Measurements from ENCODE around the gene ARRB1.
"Not testable (repeated sequence)": the region's sequence is repeated elsewhere in the genome, so short reads cannot be mapped to it uniquely, and the experiment has no call there.

The ARRB1 gene

DNA sequence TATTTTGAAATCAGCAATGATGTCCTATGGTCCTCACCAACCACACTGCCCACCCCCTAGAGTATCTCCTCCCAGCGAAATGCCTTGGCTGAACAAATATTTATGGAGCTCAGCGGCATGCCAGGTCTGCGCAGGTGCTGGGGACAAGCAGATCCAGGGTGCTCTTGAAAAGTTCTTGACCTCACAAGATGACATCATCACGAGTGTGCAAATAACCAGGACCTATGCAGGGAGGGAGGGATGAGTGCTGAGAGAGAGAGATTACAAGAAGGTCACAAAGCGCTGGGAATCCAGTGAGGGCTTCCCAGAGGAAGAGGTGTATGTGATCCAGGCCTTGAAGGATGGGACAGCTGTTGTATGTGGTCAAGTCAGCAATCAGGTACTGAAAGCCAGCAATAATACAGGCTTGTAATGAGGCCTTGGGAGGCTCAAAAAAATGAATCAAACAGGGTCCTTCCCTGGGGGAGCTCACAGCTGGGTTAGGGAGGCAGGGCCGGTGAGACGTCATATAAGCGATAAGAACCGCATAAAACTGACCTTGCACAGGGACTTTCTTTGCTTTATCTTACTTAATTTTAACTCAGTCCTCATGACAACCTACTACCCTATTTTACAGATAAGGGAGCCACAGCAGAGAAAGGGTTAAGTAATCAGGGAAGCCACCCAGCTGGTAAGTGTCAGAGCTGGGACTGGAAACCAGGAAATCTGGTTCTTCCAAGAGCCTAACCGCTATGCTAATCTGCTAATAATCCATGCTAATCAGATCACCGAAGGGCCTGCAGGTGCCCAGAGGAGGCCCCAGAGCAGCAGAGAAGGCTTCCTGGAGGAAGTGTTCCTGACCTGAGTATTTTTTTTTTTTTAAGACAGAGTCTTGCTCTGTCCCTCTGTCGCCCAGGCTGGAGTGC, 8.2 kb downstream of the ARRB1 start:
- DNase-seq: no peak

DNA sequence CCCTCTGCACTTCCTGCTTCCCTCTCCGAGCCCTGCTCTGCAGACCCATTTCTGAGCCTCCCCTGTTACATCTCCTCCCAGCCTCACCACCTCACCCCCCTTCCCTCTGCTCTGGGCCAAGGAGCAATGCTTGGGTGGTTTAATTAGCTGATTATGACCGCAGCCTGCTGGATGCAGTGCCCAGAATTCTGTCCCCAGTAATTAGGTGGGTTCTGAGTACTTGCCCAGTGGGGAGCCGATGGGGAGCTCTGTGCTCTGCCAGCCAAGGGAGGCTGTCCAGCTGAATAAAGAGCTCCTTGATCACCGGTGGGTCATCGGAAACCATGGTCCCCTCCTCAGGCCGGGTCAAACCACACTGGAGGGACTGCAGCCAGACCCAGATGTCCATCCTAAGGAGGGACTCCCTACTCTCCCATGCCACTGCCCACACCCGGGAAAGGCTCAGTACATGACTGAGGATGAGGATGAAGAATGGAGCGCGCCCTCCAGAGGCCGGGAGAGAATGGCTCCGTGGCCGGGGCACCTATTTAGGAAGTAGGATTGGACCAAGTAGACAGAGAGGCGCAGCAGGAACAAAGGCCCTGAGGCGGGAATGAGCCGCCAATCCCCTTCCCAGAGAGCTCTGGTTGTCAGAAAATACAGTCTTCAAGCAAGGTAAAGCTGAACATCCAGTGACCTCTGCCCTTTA, 9.1 kb downstream of the ARRB1 start:
- DNase-seq: no peak

DNA sequence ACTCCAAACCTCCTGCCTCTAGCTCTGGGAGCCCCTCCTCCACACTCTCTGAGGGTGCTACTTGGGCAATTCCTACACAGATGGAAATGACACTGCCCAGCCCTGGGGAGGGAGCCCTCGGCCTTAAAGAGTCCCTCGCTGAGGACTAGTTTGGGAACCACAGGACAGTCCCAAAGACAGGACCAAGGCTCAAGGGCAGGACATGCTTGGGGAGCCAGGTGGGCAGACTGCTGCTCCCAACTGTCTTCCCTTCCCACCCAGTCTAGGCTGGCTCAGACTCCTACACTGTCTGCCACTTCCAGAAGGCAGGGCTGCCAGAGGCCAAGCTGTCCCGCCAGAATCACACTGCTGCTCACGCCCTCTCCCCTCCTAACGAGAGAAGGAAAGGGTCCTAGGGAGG, 9.8 kb downstream of the ARRB1 start:
- no peak for DNase-seq

DNA sequence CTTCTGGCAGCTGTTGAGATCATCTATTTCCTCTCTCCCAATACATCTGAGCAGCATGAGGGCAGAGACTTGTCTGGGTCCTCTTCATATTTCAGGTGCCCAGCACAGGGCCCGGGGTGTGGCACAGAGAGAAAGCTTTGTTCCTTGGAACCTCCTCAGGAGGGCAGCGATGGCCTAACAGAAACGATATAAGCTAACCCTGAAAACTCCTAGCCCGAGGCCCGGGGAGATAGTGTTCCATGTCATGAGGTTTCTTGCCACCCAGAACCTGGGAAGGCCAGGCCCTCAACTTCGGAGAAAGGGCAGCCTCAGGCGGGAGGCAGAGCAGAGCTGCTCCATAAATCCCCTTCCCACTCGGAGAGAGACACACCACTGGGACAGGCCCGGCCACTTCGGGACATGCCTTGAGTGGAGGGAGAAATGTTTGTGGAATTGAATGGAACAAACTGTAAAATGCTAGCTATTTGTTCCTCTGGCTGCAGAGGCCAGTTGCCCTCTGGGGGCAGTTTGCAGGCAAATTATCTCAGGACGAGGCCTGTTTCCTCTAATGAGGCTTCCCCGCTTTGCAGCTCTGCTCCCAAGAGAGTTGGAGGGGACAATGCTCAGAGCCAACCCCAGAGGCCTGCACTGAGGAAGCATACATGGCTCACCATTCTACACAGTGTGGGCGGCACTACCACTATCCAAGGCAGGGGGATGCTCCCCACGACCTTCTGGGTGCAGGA, 11.6 kb downstream of the ARRB1 start:
- no peak for DNase-seq

DNA sequence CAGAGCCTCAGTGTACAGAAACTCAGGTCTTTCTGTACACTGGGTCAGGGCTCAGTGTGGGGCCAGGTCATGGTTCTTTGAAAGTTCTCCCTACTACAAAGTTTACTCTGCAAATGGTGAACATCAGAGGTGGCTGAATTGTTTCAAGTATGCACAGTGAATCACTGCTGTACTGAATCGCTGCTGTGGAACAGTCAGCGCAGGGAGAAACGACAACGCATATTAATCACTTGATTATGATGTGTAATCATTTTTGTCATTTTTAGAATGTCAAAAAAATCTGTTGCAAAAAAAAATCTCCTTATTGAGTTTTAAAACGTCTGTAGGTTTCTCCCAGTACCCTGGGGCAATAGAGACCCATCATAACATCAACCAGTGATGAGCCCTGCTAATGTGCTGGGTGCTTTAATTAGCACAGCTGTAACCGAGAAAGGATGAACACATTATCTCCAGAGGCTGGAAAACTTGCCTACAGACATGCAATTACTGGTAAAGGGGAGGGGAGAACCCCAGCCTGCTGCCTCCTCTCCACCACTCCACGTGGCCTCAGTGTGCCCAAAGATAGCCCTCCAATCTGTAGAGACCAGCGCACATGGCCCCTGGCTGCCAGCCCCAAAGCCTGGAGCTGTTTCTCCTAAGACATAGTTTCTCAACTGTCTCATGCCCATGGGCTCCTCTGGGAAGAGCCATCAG, 12.8 kb downstream of the ARRB1 start:
- no peak for DNase-seq

DNA sequence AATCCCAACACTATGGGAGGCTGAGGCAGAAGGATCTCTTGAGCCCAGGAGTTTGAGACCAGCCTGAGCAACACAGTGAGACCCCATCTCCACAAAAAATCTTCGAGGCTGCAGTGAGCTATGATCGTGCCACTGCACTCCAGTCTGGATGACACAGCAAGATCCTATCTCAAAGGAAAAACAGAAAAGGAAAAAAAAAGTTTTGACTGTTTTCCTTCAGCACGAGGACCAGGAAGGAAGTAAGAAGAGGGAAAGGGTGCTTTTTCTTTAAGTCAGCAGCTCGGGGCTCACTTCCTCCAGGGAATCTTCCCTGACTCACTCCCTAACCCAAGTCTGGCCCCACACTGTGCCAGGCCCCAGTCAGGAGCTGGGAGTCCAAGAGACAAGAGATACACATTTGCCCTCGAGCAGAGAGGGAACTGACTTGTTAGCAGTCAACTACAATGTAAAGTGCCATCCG, 14.2 kb downstream of the ARRB1 start:
- no peak for DNase-seq

DNA sequence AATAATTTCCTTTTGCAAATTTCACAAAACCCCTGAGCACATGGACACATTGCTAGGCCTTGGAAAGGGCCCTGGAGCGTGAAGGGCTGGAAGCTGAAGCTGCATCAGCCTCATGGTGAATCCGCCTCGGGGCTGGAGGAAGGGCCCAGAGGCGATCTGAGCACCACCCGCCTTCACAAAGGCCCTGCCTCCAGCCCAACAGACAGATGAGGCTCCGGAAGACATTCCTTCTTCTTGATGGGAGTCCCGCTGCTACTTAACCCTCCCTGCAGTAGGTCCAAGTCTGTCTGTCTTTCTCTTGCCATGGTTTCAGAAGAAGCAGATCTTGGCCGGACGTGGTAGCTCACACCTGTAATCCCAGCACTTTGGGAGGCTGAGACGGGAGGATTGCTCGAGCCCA, 16.5 kb downstream of the ARRB1 start:
- no peak for DNase-seq

DNA sequence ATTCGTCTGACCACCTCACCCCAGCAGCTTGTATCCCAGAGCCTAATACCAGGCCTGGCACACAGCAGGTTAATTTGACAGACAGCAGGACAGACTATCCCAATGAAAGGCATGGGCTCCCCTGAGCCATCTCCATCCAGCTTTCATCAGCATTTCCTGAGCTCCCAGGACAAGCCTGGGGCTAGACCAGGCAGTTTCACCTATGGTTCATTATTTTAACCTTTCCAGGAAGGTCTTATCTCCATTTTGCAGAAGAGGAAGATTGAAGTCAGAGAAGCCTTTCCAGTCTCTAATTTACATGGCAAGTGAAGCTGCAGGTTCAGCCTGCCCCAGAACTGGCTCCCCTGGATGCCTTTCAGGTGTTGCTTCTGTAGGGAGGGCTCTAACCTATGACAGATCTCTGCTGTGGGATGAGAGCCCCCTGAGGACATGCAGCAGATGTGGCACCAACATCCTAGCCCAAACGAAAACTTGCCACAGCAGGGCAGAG, 17.0 kb downstream of the ARRB1 start:
- no peak for DNase-seq

DNA sequence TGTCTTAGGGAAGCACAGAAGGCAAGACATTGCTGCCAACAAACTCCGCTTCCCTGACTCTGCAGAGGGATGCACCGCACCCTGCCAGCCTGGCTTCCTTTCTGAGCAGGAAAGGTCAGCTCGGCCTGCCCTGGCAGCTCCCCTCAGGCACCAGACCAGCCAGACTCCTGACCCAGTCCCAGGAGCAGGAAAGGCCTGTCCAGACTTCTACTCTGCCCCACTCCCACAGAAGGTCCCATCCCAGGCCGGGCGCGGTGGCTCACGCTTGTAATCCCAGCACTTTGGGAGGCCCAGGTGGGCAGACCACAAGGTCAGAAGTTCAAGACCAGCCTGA, 17.7 kb downstream of the ARRB1 start:
- DNase-seq: no peak

DNA sequence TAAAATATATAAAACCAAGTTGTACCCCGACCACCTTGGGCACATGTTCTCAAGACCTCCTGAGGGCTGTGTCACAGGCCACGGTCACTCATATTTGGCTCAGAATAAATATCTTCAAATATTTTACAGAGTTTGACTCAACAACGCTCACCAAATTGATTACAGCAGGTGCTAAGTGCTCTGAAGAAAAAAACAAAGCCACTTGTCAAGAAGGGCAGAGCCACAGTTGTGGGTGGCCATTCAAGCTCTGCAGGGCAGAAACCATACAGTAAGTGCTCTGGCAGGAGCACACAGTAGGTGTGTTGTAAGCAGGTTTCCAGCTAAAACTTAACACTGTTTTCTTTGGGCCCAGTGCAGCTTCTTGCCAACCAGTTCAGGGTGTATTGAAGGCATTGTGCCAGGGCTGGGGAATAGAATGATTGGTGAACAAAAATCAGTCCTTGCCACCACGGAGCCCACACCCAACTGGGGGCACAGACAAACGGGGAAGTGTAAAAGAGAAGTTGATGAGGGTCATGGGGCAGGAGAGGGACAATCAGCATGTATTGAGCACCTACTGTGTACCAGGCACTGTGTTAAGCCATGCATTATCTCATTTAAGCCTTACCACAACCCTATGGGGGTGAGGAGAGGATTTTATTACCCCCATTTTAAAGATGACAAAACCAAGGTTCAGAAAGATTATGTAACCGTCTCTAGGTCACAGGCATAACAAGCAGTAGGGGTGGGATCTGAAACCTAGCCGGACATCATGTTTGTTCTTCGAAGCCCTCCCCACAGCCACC, 18.2 kb downstream of the ARRB1 start:
- no peak for DNase-seq

DNA sequence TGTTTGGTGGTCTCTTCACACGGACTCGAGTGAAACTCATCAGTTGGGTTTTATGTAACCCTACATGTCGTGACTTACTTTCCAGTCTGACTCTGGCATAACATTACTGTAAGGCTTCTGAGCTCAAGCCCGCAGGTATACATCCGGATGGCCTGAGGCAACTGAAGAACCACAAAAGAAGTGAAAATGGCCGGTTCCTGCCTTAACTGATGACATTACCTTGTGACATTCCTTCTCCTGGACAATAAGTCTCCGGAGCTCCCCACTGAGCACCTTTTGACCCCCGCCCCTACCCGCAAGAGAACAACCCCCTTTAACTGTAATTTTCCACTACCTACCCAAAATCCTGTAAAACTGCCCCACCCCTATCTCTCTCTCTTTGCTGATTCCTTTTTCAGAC, 19.7 kb downstream of the ARRB1 start:
- DNase-seq: not testable (repeated sequence)

DNA sequence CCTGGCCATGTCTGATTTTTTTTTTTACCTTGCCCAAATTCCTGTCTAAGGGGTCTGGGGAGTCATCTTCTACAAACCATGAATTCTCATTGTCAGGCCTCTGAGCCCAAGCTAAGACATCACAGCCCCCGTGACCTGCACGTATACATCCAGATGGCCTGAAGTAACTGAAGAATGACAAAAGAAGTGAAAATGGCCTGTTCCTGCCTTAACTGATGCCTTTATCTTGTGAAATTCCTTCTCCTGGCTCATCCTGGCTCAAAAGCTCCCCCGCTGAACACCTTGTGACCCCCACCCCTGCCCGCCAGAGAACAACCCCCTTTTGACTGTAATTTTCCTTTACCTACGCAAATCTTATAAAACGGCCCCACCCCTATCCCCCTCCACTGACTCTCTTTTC, 20.2 kb downstream of the ARRB1 start:
- DNase-seq: not testable (repeated sequence)

DNA sequence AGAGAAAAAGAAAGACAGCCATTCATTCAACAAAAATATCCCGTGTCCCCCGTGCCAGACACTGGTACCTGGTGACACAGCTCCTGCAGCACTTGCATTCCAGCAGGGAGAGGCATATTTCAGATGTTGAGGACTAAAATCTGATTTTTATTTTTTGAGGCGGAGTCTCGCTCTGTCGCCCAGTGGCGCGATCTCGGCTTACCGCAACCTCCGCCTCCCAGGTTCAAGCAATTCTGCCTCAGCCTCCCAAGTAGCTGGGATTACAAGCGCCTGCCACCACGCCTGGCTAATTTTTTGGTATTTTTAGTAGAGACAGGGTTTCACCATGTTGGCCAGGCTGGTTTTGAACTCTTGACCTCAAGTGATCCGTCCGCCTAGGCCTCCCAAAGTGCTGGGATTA, 20.6 kb downstream of the ARRB1 start:
- not testable (repeated sequence) for DNase-seq

DNA sequence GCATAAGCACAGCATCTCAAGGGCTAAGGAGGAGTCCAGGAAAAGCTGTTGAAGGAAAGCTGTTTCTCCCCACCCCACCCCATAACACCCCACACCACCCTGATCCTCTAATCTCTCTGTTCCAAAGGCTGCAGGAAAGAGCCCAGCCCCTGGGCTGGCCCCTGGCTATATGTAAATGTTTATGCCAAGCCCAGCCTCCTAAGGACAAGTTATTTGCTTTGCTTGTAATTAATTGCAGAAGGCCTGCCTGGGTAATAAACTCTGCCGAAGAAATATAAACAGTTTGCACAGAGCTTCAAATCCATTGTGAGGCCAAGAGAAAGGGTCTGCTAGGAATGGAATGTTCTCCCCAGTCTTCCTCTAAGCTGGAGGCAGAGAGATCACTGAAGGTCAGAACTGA, 21.2 kb downstream of the ARRB1 start:
- DNase-seq: no peak

DNA sequence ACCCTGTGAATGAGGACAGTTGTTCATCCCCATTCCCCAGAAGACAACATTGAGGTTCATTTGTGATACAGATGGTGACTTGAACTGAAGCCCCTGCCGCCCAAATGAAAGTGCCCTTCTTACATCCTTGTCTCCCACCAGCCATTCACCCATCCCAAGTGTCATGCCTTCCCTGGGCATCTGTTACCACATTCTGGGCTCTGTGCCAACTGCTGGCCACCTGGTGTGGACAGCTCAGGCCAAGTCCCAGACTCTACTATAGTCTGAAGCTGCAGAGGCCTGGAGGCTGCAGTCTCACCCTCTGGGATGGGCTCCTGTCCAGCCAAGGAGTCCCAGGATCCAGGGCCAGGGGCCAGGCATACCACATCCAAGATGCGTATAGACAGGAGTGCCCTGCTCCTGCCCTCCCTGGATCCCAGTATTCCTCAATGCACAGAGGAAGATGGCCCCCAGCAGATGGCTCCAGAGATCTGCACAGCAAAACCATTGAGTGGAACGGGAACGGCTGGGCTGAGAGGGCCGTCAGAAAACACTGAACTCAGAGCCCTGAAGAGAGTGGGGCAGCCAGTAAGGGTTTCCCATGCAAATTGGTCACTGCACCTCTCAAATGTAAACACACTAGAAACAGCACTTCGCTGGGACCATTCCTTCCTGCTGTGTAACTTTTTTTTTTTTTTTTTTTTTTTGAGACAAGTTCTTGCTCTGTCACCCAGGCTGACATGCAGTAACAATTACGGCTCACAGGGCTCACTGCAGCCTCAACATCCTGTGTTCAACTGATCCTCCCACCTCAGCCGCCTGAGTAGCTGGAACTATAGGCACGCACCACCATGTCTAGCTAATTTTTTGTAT, 22.8 kb downstream of the ARRB1 start:
- DNase-seq: peak; percentile 36

DNA sequence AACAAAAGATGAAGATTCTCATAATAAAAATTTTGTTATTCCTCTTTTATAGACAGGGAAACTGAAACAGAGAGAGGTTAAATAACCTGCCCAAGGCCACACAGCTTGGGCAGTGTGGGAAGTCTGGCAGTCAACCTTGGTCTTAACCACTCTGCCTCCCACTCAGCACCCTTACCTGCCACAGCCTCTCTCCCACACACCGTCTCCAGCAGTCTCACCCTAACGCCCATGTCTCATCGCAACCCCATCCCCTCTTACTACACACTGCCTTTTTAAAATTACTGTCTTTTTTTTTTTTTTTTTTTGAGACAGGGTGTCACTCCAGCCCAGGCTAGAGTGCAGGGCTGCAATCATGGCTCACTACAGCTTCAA, 25.0 kb downstream of the ARRB1 start:
- no peak for DNase-seq

DNA sequence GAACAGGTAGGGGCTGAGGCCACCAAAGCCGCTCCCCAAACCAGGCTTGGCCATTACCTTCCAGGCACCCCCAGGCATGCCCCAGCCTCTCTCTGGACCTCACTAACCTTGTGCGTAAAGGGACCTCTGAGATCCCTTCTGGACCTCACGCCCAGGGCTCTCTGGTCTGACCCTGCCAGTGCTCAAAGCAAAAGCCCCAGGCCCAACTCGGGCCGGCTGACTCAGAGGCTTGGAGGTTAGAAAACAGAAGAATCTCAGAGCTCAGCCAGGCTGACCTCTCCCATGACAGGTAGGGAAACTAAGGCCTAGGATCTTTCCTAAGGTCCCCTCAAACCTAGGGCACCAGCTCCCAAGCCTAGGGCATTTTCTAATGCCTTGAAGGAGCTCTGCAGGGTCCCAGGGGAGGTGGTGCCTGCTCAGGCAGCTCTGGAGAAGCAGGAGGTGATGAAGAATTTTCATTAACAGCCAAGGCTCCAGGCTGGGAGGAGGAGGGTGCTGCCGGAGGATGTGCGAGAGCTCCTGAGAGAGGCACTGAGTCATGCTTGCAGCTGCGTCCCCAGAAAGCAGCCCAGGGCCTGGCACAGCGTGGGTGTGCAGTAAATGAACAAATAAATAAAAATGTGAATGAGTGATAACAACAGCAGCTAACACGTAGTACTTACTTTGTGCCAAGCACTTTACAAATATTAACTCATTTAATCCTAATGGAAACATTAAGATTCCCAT, 25.6 kb downstream of the ARRB1 start:
- peak; percentile 26 for DNase-seq

DNA sequence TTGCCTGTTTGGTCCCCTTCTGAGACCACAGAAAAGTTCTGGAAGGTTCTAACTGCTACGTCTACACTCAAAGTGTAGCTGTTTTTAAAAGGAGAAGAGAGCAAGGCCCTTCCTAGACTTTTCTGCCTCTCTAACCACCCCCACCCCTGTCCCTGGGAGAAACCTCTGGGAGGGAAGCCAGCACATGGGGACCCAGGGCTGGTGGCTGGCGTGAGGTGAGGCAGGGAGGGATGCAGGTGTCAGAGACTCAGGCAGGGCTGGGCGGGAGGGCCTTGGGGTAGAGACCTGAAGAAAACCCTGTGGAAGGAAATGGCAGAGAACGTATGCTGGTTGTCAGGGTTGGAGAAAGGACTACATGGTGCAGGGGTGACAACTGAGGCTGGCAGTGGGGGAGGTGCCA, 26.7 kb downstream of the ARRB1 start:
- DNase-seq: no peak

DNA sequence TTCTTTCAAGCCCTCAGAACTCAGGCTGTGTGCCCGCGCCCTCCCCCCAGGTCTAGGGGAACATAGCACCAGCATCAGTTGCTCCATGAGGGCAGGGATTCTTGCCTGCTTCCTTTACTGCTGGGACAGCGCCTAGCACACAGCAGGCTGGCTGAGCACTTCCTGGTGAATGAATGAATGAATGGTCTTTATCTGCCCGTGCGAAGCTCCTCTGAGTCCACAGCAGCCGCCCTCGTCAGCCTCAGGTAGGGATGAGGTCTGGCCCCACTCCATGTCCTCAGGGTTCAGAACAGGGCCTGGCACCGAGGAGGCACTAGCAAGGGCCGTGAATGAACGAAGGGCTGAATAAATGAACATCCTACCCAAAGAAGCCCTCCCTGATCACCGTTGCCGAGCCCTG, 27.3 kb downstream of the ARRB1 start:
- DNase-seq: no peak

DNA sequence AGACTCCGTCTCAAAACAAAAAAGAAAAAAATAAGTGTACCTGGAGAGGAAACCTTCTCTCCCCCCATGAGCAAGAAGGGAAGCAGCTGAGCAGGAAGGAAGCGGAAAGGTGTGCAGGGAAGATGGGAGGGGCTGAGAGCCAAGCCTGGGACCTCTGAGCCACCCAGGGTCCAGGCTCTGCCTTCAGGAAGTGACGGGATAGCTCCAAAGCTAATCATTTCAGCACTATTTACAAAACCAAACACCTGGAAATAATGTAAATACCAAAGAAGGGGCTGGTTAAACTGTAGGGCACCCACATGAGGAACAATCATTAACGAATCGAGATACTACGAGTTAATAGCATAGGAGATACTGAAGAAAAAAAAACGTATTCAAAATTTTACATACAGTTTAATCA, 27.9 kb downstream of the ARRB1 start:
- no peak for DNase-seq

DNA sequence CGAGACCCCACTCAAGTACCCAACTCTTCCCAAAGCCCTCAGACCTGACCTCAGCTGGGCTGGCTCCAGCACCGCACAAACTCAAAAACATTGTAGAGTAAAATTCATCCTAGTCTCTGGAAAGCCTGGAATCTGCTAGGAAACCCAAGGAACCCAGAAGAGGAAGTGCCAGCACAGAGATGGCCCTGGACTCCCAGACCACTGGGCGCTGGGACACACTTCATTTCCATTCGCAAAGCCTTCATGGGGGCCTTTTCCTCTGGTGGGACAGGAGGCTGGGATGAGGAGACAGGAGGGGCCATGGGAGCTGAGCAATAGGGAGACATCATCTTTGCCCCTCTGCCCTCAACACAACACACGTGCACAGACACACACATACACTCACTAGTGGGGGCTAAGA, 30.8 kb downstream of the ARRB1 start:
- no peak for DNase-seq

Data from activated CD4-positive, alpha-beta T cell treated with anti-CD3 and anti-CD28 coated beads for 1 hour (primary cell).